Measurements from ENCODE around the gene NOS3. TPM values are rescaled to one million over a fixed set of nuclear protein-coding genes. Genes with fewer than 3 reads are reported as not detected.
A peak's percentile ranks its signal among the peaks of the same experiment; 100 is the strongest.

Gene NOS3
- total and polyA plus RNA-seq, 7 donors, result 1.4 to 13.2 (median 5.8) TPM

DNA sequence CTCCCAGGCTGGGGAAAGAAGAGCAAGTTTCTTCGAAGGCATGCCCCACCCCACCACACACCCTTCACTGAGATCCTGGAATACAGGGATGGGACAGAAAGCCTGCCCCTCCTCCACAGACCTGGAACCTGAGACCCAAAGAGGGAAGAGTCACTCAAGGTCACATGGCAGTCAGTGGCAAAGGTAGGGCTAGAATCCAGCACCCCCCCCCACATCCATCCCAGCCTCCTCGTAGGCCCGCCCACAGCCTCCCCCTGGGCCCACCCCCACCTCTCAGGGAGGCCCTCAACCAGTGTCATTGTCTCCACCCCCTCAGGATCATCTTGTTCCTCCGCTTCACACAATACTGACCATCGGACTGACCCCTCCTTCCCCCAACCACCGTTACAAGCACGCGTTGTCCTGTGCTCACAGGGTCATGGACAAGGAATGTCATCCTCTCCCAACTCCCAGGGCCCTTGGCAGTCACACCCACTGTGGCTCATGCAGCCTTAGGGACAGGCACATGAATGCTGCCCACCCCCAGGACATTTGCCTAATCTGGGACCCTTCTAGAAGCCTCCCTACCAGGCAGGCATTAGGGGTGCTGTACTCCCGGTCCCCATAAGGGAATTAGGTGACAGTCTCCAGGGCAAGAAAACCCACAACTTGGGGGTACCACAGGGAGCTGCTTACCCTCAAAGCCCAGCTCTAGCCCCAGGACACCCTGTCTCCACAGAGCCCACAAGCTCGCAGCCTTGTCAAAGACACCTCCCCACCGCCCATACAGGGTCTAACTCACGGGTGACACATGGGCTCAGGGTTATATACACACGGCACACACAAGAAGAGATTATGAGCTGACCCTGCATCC is 14.1 kb upstream of the NOS3 start:
- TF ChIP-seq CTCF (IDR thresholded peaks at IDR 0.05), result no peak
- intact Hi-C loops (cut with DNase I), result no loop called here
- no peak overlapping the region for H3K4me3 ChIP-seq
- no peak overlapping the region for H3K27ac ChIP-seq
- ATAC-seq (no peak), DNase-seq (no peak)
- H3K36me3 ChIP-seq (ENCODE audit: insufficient read depth in 1 of 2, low read depth in 1 of 2), result no peaks in the 10 kb centered on the region
- H3K9me3 ChIP-seq, result no peaks in the 10 kb centered on the region
- peaks cover 5% of the 10 kb centered on the region for H3K4me1 ChIP-seq
- H3K27me3 ChIP-seq (ENCODE audit: insufficient read depth in 3 of 3, low read length in 2 of 3), result peaks cover 0 to 79% (median 25%) of the 10 kb centered on the region in 3 donors
- WGBS, 3 donors, result 24 to 33% (median 25%) methylated on average over 13 of the region's 13 CpGs

GRCh38 chr7:150977382-150978125 is 13.3 kb upstream of the NOS3 start:
- Histone ChIP-seq H3K27ac (no peak overlapping the region), H3K4me3 (no peak overlapping the region), H3K27me3 (ENCODE audit: insufficient read depth in 3 of 3, low read length in 2 of 3) (peaks cover 0 to 85% (median 25%) of the 10 kb centered on the region in 3 donors), H3K36me3 (ENCODE audit: insufficient read depth in 1 of 2, low read depth in 1 of 2) (no peaks in the 10 kb centered on the region), H3K4me1 (peaks cover 5% of the 10 kb centered on the region), H3K9me3 (no peaks in the 10 kb centered on the region)
- DNase-seq, result no peak
- no peak for ATAC-seq
- 4 to 6% (median 4%) methylated on average over 30 to 62 of the region's 62 CpGs for WGBS, 3 donors
- TF ChIP-seq CTCF (IDR thresholded peaks at IDR 0.05), result no peak
- intact Hi-C loops (cut with DNase I), result no loop called here

GRCh38 chr7:150978126-150978789 is 12.6 kb upstream of the NOS3 start, which contains the start of gene KCNH2:
Gene KCNH2, minus strand, starts transcription at chr7:150978321. Its CDS starts 408 bp downstream, at chr7:150977913.
- Histone ChIP-seq H3K27me3 (ENCODE audit: insufficient read depth in 3 of 3, low read length in 2 of 3) (peaks cover 0 to 89% (median 25%) of the 10 kb centered on the region in 3 donors), H3K27ac (no peak within 1 kb of the TSS), H3K9me3 (no peaks in the 10 kb centered on the region), H3K36me3 (ENCODE audit: insufficient read depth in 1 of 2, low read depth in 1 of 2) (no peaks in the 10 kb centered on the region), H3K4me1 (peaks cover 5% of the 10 kb centered on the region), H3K4me3 (peak within 1 kb of the TSS; percentile 52)
- intact Hi-C loops (cut with DNase I), result no loop called here
- ATAC-seq (peak in 2 of 4 donors; percentile 23 to 65), DNase-seq (no peak)
- TF ChIP-seq CTCF (IDR thresholded peaks at IDR 0.05), result no peak
- WGBS, 3 donors, result 0 to 7% (median 1%) methylated on average over 15 to 81 of the region's 81 CpGs

DNA sequence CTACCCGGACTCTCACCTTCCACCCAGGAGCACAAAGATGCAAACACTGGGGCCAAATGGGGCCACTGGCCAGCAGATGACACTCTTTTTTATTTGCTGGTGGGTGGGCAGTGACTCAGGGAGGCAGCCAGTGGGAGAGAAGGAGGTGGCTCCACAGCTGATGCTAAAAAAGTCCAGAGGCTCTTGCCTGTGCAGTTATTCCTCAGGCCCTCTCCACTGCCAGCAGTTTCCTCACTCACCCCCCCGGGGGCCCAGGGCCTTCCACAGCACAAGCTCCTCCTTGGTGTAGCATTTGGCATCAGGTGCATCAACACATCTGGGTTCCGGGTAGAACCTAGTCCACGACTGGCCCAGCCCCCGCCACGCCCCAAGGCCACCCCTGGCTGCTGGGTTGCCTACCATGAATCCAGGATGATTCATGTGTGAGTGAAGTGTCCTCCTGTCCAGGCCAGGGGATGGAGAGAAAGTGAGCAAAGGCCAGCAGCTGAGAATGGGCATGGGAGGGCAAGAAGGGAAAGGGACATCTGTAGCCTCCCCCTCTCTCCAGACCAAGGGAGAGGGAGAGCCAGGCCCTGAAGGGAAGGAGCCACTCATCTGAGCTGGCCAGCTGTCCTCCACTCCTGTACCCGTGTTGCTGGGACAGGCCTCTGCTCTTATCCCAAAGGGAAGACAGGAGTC is 11.0 kb upstream of the NOS3 start:
- Histone ChIP-seq H3K9me3 (no peaks in the 10 kb centered on the region), H3K4me1 (peaks cover 5% of the 10 kb centered on the region), H3K27ac (no peak overlapping the region), H3K27me3 (ENCODE audit: insufficient read depth in 3 of 3, low read length in 2 of 3) (peaks cover 0 to 76% (median 18%) of the 10 kb centered on the region in 3 donors), H3K36me3 (ENCODE audit: insufficient read depth in 1 of 2, low read depth in 1 of 2) (no peaks in the 10 kb centered on the region), H3K4me3 (no peak overlapping the region)
- DNase-seq (no peak), ATAC-seq (no peak)
- intact Hi-C loops (cut with DNase I), result loop anchor here (2.0 to 10.0 kb wide), 2 partner anchors 77 to 195 kb away; no protein-coding TSS in a partner anchor
- TF ChIP-seq CTCF (IDR thresholded peaks at IDR 0.05), result no peak
- WGBS, 3 donors, result 20 to 37% (median 26%) methylated on average over 7 of the region's 7 CpGs

All from psoas muscle (tissue), 8 donors.